NCI-H526 (cell line): ENCODE results near the gene ULK2.

Source experiments
- DNase-seq, 2 experiments: peaks; one replicate each; lab custom pipeline; 2025; lab: John Stamatoyannopoulos, UW

The ULK2 gene

GRCh38 chr17:19747159-19747719, 120.5 kb downstream of the ULK2 start:
- DNase-seq, result no peak

GRCh38 chr17:19746517-19746916, 121.2 kb downstream of the ULK2 start:
- DNase-seq, result no peak

- DNase-seq, result peak; percentile 58 to 88
These were observed 122.6 kb downstream of the ULK2 start for GRCh38 chr17:19744922-19745757.

DNA sequence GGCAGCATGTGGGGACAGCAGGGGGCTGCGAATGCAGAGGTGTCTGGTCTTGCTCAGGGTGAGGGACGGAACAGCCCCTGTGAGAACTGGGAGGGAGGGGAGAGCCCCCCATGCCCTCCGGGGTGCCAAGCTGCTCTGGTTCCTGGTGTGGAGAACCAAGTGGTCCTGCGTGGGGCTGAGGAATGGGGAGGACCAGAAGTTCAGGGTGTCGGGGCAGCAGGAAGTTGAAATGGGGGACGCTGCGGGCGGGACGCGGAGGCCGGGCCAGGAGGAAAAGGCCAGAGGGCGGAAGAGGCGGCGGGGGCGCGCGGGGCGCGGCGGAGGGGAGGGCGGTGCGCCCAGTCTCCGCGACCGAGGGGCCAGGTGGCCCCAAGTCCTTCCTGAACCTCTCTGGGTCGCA, 123.2 kb downstream of the ULK2 start:
- peak in 1 of 2 experiments; percentile 54 for DNase-seq

- no peak for DNase-seq
These were observed 124.3 kb downstream of the ULK2 start for GRCh38 chr17:19743101-19744100.

DNA sequence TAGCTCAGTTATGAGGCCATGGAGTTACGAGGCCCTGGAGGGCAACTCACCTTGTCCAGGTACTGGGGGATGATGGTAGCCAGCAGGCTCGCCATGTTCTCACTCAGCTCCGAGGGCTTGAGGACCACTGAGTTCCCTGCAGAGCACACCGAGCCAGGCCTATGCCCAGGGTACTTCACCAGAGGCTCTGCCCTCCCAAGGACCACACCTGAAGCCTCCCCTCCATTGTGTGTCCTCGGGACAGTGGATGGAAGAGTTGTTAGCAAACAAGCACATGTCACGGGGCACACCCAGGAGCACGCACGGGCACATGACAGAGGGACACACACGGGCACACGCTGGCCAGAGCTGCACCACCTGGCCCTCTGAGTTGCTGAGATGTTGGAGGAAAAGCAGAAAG, 125.2 kb downstream of the ULK2 start:
- no peak for DNase-seq

GRCh38 chr17:19741832-19742457, 125.8 kb downstream of the ULK2 start:
- DNase-seq, result no peak

GRCh38 chr17:19740933-19741332, 126.8 kb downstream of the ULK2 start:
- DNase-seq, result no peak

- DNase-seq, result no peak
These were observed 128.2 kb downstream of the ULK2 start for GRCh38 chr17:19739241-19740201.

DNA sequence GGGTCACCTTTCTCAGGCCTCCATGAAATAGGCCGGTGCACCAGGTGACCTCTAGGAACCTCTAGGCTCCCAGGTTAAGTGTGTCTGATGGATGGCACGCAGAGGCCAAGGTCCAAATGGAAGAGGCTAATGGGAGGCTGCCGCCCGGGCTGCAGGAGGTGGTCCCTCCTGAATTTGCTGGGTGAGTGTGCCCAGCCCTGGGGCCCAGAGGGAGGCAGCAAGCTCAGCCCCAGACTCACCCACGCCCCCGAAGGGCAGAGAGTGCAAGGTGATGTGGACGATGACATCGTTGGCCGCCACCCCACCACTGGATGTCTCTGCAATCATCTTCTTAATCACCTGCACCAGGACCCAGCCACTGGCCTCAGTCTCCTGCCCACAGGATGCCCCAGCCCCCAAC, 129.0 kb downstream of the ULK2 start:
- no peak for DNase-seq

DNA sequence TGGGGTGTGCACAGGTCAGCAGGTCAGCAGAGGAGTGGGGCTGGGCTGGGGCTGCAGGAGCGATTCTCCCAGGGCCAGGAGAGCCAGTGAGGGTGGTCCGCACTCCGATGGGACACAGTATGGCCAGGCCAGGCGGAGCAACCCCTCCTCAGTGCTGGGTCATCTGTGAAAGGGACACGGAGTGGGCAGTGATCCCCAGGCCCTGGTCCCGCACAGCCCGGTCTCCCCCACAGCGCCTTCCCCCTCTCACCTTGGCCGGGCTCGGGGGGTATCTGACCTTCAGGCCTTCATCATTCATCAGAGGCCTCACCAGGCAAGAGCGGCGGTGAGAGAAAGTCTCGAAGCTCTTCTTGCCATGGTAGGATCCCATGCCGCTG, 129.7 kb downstream of the ULK2 start:
- no peak for DNase-seq

DNA sequence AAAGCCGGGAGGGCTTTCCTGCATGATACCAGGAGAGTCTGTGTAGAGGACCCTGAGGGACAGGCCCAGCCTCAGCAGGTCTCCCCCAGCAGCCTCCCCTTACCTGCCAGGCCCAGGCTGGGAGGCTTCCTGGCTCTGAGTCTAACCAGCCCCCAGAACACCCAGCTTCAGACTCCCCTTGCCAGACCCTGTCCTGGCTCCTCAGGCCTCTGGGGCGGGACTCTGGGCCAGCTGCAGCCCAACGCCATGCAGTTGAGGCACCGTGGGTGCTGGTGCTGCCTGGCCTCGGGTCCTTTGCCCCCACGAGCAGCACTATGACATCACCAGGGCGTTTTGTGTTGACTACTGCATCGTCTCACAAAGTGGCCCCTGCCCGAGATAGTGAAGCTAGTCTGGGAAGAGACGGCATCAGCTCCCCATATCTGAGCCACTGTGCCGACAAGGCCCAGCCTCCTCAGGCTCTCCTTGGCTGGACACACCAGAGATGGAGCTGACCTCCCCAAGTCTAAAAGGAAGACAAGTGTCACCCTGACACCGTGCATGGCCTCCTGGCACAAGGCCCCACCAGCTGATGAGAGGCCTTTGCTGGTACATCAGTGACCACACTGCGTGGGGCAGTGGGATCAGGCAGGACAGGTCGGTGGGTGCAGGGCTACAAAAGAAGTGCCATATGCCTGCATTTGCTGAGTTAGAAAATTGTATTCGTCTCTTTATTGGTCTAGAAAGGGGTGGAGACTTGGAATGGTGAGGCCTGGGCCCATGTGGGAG, 130.2 kb downstream of the ULK2 start:
- no peak for DNase-seq

- no peak for DNase-seq
These were observed 131.7 kb downstream of the ULK2 start for GRCh38 chr17:19736071-19736470.

DNA sequence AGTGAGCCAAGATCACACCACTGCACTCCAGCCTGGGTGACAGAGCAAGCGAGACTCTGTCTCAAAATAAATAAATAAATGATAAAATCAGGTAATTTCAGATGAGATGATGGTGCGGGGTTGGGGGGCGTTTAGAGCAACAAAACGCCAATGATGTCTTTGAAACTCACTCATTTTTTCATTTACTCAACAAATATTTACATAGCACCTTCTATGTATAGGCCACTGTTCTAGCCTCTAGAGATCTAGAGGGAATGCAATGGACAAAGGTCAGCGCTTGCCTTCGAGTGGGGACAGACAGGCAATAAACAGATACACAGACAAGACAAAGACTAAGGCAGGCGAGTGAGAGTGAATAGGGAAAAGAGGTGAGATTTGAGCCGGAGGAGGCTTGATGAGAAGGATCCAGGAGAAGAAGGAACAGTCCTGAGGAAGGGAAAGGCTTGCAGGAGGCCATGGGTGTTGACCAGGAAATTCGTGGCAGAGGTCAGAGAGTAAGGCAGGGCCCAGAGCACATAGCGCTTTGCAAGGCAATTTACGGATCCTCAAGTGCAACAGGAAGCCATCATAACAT, 133.7 kb downstream of the ULK2 start:
- no peak for DNase-seq

DNA sequence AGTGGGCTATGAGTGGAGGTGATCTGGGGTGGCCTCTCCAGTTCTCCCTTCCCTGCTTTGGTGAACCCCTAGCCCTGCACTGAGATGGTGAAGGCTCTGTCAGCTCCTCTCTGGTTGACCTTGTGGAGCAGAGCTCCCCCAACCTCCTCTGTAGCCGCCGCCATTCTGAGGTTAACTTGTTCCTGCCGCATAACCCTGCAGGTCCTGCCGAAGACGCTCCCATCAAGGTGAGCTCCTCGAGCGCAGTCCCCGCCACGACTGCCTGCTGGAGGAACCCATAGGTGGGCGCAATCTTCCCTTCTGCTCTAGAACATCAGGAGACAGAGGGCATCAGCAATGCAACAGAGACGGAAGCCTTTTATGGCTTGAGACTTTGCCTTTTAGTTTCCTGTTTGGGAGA, 136.1 kb downstream of the ULK2 start:
- DNase-seq, result no peak

DNA sequence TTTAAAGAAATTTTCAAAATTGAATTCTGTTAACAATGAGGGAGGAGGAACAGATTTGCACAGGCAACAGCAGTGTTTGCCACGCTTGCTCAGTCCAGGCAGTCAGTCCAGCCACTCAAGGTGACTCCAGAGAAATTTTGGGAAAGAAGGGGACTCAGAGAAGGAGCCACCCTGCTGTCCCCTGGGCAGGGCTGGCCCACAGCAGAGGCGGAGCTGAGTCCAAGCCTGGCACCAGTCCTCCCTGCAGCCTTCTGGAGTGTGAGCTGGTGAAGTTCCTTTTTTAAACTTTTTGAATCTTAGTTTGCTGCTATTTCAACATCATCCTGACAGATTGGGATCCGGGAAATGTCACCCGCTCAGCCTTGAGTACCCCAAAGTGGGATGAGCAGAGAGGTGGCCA, 136.9 kb downstream of the ULK2 start:
- no peak for DNase-seq

GRCh38 chr17:19729900-19730299, 137.8 kb downstream of the ULK2 start:
- no peak for DNase-seq

GRCh38 chr17:19728084-19728495, 139.6 kb downstream of the ULK2 start:
- DNase-seq, result peak; percentile 11 to 45

GRCh38 chr17:19727501-19728078, 140.1 kb downstream of the ULK2 start:
- DNase-seq, result no peak
